GM13976 (cell line): ENCODE results near the gene ROBO1.

Source experiments
- DNase-seq: peaks from one replicate; pipeline ENCODE4 v3.0.0; 2012; ENCODE audit warnings: low spot score
- CTCF ChIP-seq: IDR thresholded peaks from 2 replicates; pipeline ENCODE4 v1.5.1; 2012; ENCODE audit warnings: borderline replicate concordance, mild to moderate bottlenecking; ENCODE audit not compliant: insufficient read depth; ENCODE audit errors: extremely low read depth, missing control alignments, control extremely low read depth
- in situ Hi-C: fragments of 300-500 bp; cut with MboI; formaldehyde crosslinking; loops from one replicate; pipeline ENCODE4 v1.12.0; 2022; ENCODE audit warnings: low sequenced_read_pairs, mixed read lengths, inconsistent platforms; ENCODE audit not compliant: unreplicated experiment

Gene ROBO1

GRCh38 chr3:78970656-78971055, 797.1 kb downstream of the ROBO1 start:
- in situ Hi-C loops: no loop called here
- no peak for DNase-seq
- no peak for TF ChIP-seq CTCF

GRCh38 chr3:78969483-78969882, 798.3 kb downstream of the ROBO1 start:
- no peak for TF ChIP-seq CTCF
- DNase-seq: no peak
- in situ Hi-C loops: no loop called here

GRCh38 chr3:78967061-78967460, 800.7 kb downstream of the ROBO1 start:
- in situ Hi-C loops: no loop called here
- no peak for DNase-seq
- TF ChIP-seq CTCF: no peak

- DNase-seq: no peak
- no peak for TF ChIP-seq CTCF
- in situ Hi-C loops: no loop called here
Observed at GRCh38 chr3:78963771-78964170, 804.0 kb downstream of the ROBO1 start.

- in situ Hi-C loops: no loop called here
- TF ChIP-seq CTCF: no peak
- DNase-seq: no peak
Observed at GRCh38 chr3:78957456-78957855, 810.3 kb downstream of the ROBO1 start.

GRCh38 chr3:78951342-78951945, 816.4 kb downstream of the ROBO1 start:
- no peak for DNase-seq
- no peak for TF ChIP-seq CTCF
- in situ Hi-C loops: no loop called here

- no peak for DNase-seq
- in situ Hi-C loops: no loop called here
- no peak for TF ChIP-seq CTCF
Observed at GRCh38 chr3:78941587-78941986, 826.2 kb downstream of the ROBO1 start.
